PC-9 (cell line): ENCODE data around the gene TRIM59.

Source experiments
- CTCF ChIP-seq: fragments of 200-600 bp; sonication (generic); conservative IDR thresholded peaks from 2 replicates; pipeline ENCODE4 v1.6.1; 2017; ENCODE audit warnings: mixed run types, antibody characterized with exemption, mild to moderate bottlenecking, moderate library complexity
- EZH2 ChIP-seq: fragments of 200-600 bp; sonication (generic); IDR thresholded peaks from 2 replicates; pipeline ENCODE4 v1.8.0; 2017; ENCODE audit warnings: antibody characterized with exemption, low read depth

GRCh38 chr3:160393346-160394008 lies 56.1 kb downstream of the TRIM59 start:
- TF ChIP-seq CTCF (no peak), EZH2 (no peak)
